HepG2 (cell line): Measurements from ENCODE around the gene MAPKAPK3. TPM values are rescaled to one million over a fixed set of nuclear protein-coding genes. Genes with fewer than 3 reads are reported as not detected.

ENCODE experiments used
- ATAC-seq: fragments of 200-7000 bp; cut with Tn5 transposase; 3 replicates; pipeline ENCODE4 v1.9.1; 2020; ENCODE audit warnings: mild to moderate bottlenecking, moderate library complexity
- BruUV-seq: library from RNA; stranded (reverse); fragments of 400-500 nt; replicated peaks from 2 replicates; lab custom pipeline; 2021; lab: Mats Ljungman, UMichigan
- CTCF ChIA-PET: fragments of 300-600 bp; formaldehyde crosslinking; extraction: SDS; loops from one replicate; lab custom pipeline; 2021; ENCODE audit warnings: low total read pairs, inconsistent platforms, low intra/inter-chr PET ratio; lab: Yijun Ruan, JAX
- POLR2A ChIA-PET: fragments of 350-600 bp; sonication (Branson Sonifier 250); formaldehyde crosslinking; loops from one replicate; lab custom pipeline; 2020; ENCODE audit warnings: antibody characterized with exemption, inconsistent platforms; lab: Yijun Ruan, JAX
- DNase-seq: peaks from one replicate; pipeline ENCODE4 v3.0.0-alpha.2; 2015; ENCODE audit warnings: low spot score
- FAIRE-seq: peaks from 3 replicates; lab custom pipeline; 2011; peaks lifted over from hg19 to GRCh38; lab: Jason Lieb, UNC
- H2AFZ ChIP-seq: one replicate; pipeline ENCODE4 v1.6.1; 2011; ENCODE audit warnings: low read length, inconsistent platforms
- H3K27ac ChIP-seq: fragments of 300-600 bp; 3 replicates; pipeline ENCODE4 v1.8.0; 2011; ENCODE audit warnings: mixed run types, mild to moderate bottlenecking, mixed read lengths, low read length, inconsistent platforms; ENCODE audit not compliant: insufficient read depth; ENCODE audit errors: extremely low read length
- H3K27me3 ChIP-seq, 2 experiments: fragments of 200-600 bp in 1 of 2; 2 replicates in 1 of 2; 3 replicates in 1 of 2; pipeline versions ENCODE4 v1.6.0 to v1.8.0; 2011; ENCODE audit warnings: low read length in 2 of 2, mild to moderate bottlenecking in 2 of 2, moderate library complexity in 2 of 2, inconsistent platforms in 1 of 2; ENCODE audit not compliant: insufficient read depth in 2 of 2, control insufficient read depth in 1 of 2
- H3K36me3 ChIP-seq, 2 experiments: fragments of 200-600 bp in 1 of 2; replicated peaks in 1 of 2; 2 replicates in 1 of 2; 3 replicates in 1 of 2; pipeline versions ENCODE4 v1.5.1 to v1.8.0; 2011; ENCODE audit warnings: low read length in 2 of 2, inconsistent platforms in 1 of 2; ENCODE audit not compliant: insufficient read depth in 2 of 2, control insufficient read depth in 1 of 2
- H3K4me1 ChIP-seq: 2 replicates; pipeline ENCODE4 v1.5.1; 2012; ENCODE audit warnings: low read length, inconsistent platforms; ENCODE audit not compliant: insufficient read depth
- H3K4me2 ChIP-seq: 2 replicates; pipeline ENCODE4 v1.6.0; 2011; ENCODE audit warnings: low read depth, low read length, inconsistent platforms
- H3K4me3 ChIP-seq, 3 experiments: fragments of 200-600 bp in 1 of 3; sonication (generic), shearing (Covaris generic) in 1 of 3; replicated peaks in 1 of 3; 2 replicates each; pipeline ENCODE4 v1.5.1; 2011 to 2016; ENCODE audit warnings: low read length in 3 of 3, inconsistent platforms in 2 of 3, low read depth in 2 of 3, mild to moderate bottlenecking in 2 of 3, control low read depth in 1 of 3, mixed read lengths in 1 of 3; ENCODE audit not compliant: insufficient read depth in 1 of 3
- H3K79me2 ChIP-seq: one replicate; pipeline ENCODE4 v1.6.1; 2011; ENCODE audit warnings: low read length, inconsistent platforms; ENCODE audit not compliant: insufficient read depth
- H3K9ac ChIP-seq: 2 replicates; pipeline ENCODE4 v1.6.0; 2011; ENCODE audit warnings: mild to moderate bottlenecking, low read depth, low read length, inconsistent platforms; ENCODE audit not compliant: insufficient read depth
- H3K9me3 ChIP-seq: 2 replicates; pipeline ENCODE4 v1.5.1; 2012; ENCODE audit warnings: mild to moderate bottlenecking, low read length
- H4K20me1 ChIP-seq: 2 replicates; pipeline ENCODE4 v1.6.0; 2011; ENCODE audit warnings: inconsistent platforms, mild to moderate bottlenecking, low read length, moderate library complexity; ENCODE audit not compliant: insufficient read depth
- MTF1 ChIP-seq: sonication (generic); formaldehyde crosslinking; IDR thresholded peaks from 2 replicates; pipeline ENCODE4 v1.5.0; 2020; ENCODE audit warnings: missing genetic modification reagents
- SALL2 ChIP-seq: sonication (generic); formaldehyde crosslinking; IDR thresholded peaks from 2 replicates; pipeline ENCODE4 v1.8.1; 2023; ENCODE audit warnings: mild to moderate bottlenecking, missing genetic modification reagents, inconsistent platforms
- SP1 ChIP-seq, 2 experiments: fragments of 450-650 bp in 1 of 2; sonication (generic) in 1 of 2; formaldehyde crosslinking in 1 of 2; IDR thresholded peaks; 2 replicates each; pipeline versions ENCODE4 v1.4.0 to v1.6.1; 2016 to 2020; ENCODE audit warnings: missing genetic modification reagents in 1 of 2
- TAF15 ChIP-seq: fragments of 200-400 bp; formaldehyde crosslinking; IDR thresholded peaks from one replicate; pipeline ENCODE4 v1.6.1; 2018; ENCODE audit warnings: mild to moderate bottlenecking, low read depth, low read length; ENCODE audit not compliant: poor library complexity, severe bottlenecking
- TBX2 ChIP-seq: sonication (generic); formaldehyde crosslinking; IDR thresholded peaks from 2 replicates; pipeline ENCODE4 v1.5.0; 2020; ENCODE audit warnings: missing genetic modification reagents, mild to moderate bottlenecking, borderline replicate concordance
- ZNF350 ChIP-seq: sonication (generic); formaldehyde crosslinking; IDR thresholded peaks from 2 replicates; pipeline ENCODE4 v1.4.0; 2020; ENCODE audit warnings: mild to moderate bottlenecking, low read depth, missing genetic modification reagents, borderline replicate concordance
- ZNF431 ChIP-seq: sonication (generic); formaldehyde crosslinking; IDR thresholded peaks from 2 replicates; pipeline ENCODE4 v1.9.0; 2022; ENCODE audit warnings: missing genetic modification reagents, low read depth, mild to moderate bottlenecking, borderline replicate concordance
- ZNF780A ChIP-seq: sonication (generic); formaldehyde crosslinking; IDR thresholded peaks from 2 replicates; pipeline ENCODE4 v1.8.0; 2022; ENCODE audit warnings: mild to moderate bottlenecking, missing genetic modification reagents, moderate library complexity
- WGBS: methylation state at CpG from one replicate; pipeline ENCODE4 v1.1.6; 2017; ENCODE audit warnings: low lambda C conversion rate; 5-methylcytosine and 5-hydroxymethylcytosine counted together
- in situ Hi-C: cut with HindIII; loops from 2 replicates; pipeline ENCODE4 v1.10.0; 2017; ENCODE audit warnings: low pct_unique_long_range_greater_than_20kb; ENCODE audit not compliant: extremely low pct_ligation_motif_present
- intact Hi-C: fragments of 100-400 bp; cut with micrococcal nuclease; formaldehyde crosslinking; loops from one replicate; pipeline ENCODE4 v1.10.0; 2022; ENCODE audit not compliant: unreplicated experiment
- polyA plus RNA-seq, 8 experiments: library from polyadenylated mRNA; depleted of rRNA in 3 of 8; stranded (reverse) in 7 of 8; unstranded in 1 of 8; fragments of >200 nt; fragmentation: Illumina TruSeq in 4 of 8; extraction: Trizol in 4 of 8; gene quantifications; 2 replicates each; pipeline versions ENCODE4 v1.2.1 to v1.2.3, GENCODE V29; 2011 to 2016; ENCODE audit warnings: low read depth in 4 of 8, missing spikeins in 1 of 8, mixed read lengths in 1 of 8; ENCODE audit not compliant: insufficient read depth in 1 of 8
- total RNA-seq, 5 experiments: library from RNA; depleted of rRNA; stranded (reverse); fragments of >200 nt; fragmentation: Illumina TruSeq; extraction: Trizol; gene quantifications; 2 replicates each; pipeline ENCODE4 v1.2.3, GENCODE V29; 2016; ENCODE audit warnings: low read depth in 1 of 5
- TF ChIP-seq, protein P1 (sequence below): sonication (generic); formaldehyde crosslinking; IDR thresholded peaks from 2 replicates; pipeline ENCODE4 v1.8.0; 2022; ENCODE audit warnings: low read depth, missing genetic modification reagents
- TF ChIP-seq, protein P2 (sequence below): sonication (generic); formaldehyde crosslinking; IDR thresholded peaks from 2 replicates; pipeline ENCODE4 v1.4.0; 2020; ENCODE audit warnings: missing genetic modification reagents
- TF ChIP-seq, protein P3 (sequence below): sonication (generic); formaldehyde crosslinking; IDR thresholded peaks from 2 replicates; pipeline ENCODE4 v1.4.0; 2020; ENCODE audit warnings: missing genetic modification reagents

MAPKAPK3 gene
- total and polyA plus RNA-seq, 2 of the 13 experiments (the other 11 are each of a cell fraction or from before 2014, with no cell fraction given) = 39.9 to 41.2 TPM

DNA sequence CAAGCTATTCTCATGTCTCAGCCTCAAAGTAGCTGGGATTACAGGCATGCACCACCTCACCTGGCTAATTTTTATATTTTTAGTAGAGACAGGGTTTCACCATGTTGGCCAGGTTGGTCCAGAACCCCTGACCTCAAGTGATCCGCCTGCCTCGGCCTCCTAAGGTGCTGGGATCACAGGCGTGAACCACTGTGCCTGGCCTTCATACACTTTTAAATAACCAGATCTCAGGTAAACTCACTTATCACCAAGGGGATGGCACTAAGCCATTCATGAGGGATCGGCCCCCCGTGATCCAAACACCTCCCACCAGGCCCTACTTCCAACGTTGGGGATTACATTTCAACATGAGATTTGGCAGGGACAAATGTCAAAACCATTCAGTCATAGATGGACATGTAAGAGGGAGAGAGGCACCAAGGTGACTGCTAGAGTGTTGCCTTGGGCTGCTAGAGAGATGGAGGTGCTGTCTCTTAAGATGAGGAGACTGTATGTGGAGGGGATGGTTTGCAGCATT, 44.4 kb downstream of the MAPKAPK3 start:
- CTCF ChIA-PET = no interaction called here
- no TSS peak for BruUV-seq
- Histone ChIP-seq H3K27ac (no peak overlapping the region), H3K4me1 (peaks cover 8% of the 10 kb centered on the region; the same call in 1 of the 2 replicates), H3K79me2 (no peaks in the 10 kb centered on the region), H3K9ac (no peak overlapping the region), H3K27me3 (peaks cover 2 to 43% of the 10 kb centered on the region in 2 experiments; a peak in 3 of 5 replicates), H2AFZ (no peak overlapping the region)
- intact Hi-C loops = no loop called here
- 19% methylated on average over 6 of the region's 6 CpGs for WGBS
- no peak for TF ChIP-seq MTF1 (CRISPR knock-in tag)
- no peak for TF ChIP-seq TBX2 (CRISPR knock-in tag)
- TF ChIP-seq, protein P1, sequence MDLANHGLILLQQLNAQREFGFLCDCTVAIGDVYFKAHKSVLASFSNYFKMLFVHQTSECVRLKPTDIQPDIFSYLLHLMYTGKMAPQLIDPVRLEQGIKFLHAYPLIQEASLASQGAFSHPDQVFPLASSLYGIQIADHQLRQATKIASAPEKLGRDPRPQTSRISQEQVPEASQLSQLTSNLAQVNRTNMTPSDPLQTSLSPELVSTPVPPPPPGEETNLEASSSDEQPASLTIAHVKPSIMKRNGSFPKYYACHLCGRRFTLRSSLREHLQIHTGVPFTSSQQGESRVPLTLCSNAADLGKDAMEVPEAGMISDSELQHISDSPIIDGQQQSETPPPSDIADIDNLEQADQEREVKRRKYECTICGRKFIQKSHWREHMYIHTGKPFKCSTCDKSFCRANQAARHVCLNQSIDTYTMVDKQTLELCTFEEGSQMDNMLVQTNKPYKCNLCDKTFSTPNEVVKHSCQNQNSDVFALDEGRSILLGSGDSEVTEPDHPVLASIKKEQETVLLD (CRISPR knock-in tag) = no peak
- TF ChIP-seq SP1 (IDR thresholded peaks at IDR 0.05) = no peak
- TF ChIP-seq SP1 (CRISPR knock-in tag; IDR thresholded peaks at IDR 0.05) = no peak
- no peak for TF ChIP-seq ZNF350 (CRISPR knock-in tag)
- no peak for TF ChIP-seq SALL2 (CRISPR knock-in tag)
- TF ChIP-seq, protein P2, sequence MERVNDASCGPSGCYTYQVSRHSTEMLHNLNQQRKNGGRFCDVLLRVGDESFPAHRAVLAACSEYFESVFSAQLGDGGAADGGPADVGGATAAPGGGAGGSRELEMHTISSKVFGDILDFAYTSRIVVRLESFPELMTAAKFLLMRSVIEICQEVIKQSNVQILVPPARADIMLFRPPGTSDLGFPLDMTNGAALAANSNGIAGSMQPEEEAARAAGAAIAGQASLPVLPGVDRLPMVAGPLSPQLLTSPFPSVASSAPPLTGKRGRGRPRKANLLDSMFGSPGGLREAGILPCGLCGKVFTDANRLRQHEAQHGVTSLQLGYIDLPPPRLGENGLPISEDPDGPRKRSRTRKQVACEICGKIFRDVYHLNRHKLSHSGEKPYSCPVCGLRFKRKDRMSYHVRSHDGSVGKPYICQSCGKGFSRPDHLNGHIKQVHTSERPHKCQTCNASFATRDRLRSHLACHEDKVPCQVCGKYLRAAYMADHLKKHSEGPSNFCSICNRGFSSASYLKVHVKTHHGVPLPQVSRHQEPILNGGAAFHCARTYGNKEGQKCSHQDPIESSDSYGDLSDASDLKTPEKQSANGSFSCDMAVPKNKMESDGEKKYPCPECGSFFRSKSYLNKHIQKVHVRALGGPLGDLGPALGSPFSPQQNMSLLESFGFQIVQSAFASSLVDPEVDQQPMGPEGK = no peak
- TF ChIP-seq, protein P3, sequence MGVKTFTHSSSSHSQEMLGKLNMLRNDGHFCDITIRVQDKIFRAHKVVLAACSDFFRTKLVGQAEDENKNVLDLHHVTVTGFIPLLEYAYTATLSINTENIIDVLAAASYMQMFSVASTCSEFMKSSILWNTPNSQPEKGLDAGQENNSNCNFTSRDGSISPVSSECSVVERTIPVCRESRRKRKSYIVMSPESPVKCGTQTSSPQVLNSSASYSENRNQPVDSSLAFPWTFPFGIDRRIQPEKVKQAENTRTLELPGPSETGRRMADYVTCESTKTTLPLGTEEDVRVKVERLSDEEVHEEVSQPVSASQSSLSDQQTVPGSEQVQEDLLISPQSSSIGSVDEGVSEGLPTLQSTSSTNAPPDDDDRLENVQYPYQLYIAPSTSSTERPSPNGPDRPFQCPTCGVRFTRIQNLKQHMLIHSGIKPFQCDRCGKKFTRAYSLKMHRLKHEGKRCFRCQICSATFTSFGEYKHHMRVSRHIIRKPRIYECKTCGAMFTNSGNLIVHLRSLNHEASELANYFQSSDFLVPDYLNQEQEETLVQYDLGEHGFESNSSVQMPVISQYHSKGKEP (CRISPR knock-in tag) = no peak
- no peak for TF ChIP-seq ZNF431 (CRISPR knock-in tag)
- no peak for TF ChIP-seq TAF15
- no peak for TF ChIP-seq ZNF780A (CRISPR knock-in tag)
- TF ChIP-seq, all 625 proteins: peak for 0
- ATAC-seq = no peak
- in situ Hi-C loops = no loop called here
- Histone ChIP-seq H3K9me3 (no peaks in the 10 kb centered on the region), H4K20me1 (no peaks in the 10 kb centered on the region), H3K4me3 (no peak overlapping the region), H3K4me2 (no peak overlapping the region), H3K36me3 (no peaks in the 10 kb centered on the region)
- DNase-seq = no peak
- POLR2A ChIA-PET = no interaction called here
- FAIRE-seq = no peak
